Activated naive CD4-positive, alpha-beta T cell treated with anti-CD3 and anti-CD28 coated beads for 36 hours (primary cell): ENCODE results near the gene SLC12A8. TPM values are rescaled to one million over a fixed set of nuclear protein-coding genes. Genes with fewer than 3 reads are reported as not detected.

Experiments used
- CTCF ChIA-PET: fragments of 350-600 bp; sonication (Branson Sonifier 250); formaldehyde crosslinking; loops from one replicate; lab custom pipeline; 2021; ENCODE audit warnings: antibody characterized with exemption; lab: Charles Lee
- DNase-seq: peaks from one replicate; pipeline ENCODE4 v3.0.0-alpha.2; 2020
- H3K27ac Mint-ChIP-seq: one replicate; pipeline ENCODE4 v1.8.0; 2021; ENCODE audit warnings: mild to moderate bottlenecking, mixed read lengths
- H3K27me3 Mint-ChIP-seq: one replicate; pipeline ENCODE4 v1.8.0; 2021; ENCODE audit warnings: low read depth, mixed read lengths
- H3K36me3 Mint-ChIP-seq: one replicate; pipeline ENCODE4 v1.8.0; 2021; ENCODE audit warnings: low read depth, mixed read lengths
- H3K4me1 Mint-ChIP-seq: one replicate; pipeline ENCODE4 v1.8.0; 2021; ENCODE audit warnings: low read depth, mixed read lengths
- H3K4me3 Mint-ChIP-seq: one replicate; pipeline ENCODE4 v1.8.0; 2021; ENCODE audit warnings: mild to moderate bottlenecking, moderate library complexity, mixed read lengths
- H3K9me3 Mint-ChIP-seq: one replicate; pipeline ENCODE4 v1.8.0; 2021; ENCODE audit warnings: mixed read lengths
- intact Hi-C: fragments of 100-400 bp; cut with micrococcal nuclease; formaldehyde crosslinking; loops from one replicate; pipeline ENCODE4 v1.15.1; 2023
- total RNA-seq, 2 experiments: library from RNA; stranded (reverse); gene quantifications; one replicate each; pipeline ENCODE4 v1.2.3, GENCODE V29; 2021

The SLC12A8 gene
- total RNA-seq, 2 experiments from 2014 or later: 1.1 TPM

DNA sequence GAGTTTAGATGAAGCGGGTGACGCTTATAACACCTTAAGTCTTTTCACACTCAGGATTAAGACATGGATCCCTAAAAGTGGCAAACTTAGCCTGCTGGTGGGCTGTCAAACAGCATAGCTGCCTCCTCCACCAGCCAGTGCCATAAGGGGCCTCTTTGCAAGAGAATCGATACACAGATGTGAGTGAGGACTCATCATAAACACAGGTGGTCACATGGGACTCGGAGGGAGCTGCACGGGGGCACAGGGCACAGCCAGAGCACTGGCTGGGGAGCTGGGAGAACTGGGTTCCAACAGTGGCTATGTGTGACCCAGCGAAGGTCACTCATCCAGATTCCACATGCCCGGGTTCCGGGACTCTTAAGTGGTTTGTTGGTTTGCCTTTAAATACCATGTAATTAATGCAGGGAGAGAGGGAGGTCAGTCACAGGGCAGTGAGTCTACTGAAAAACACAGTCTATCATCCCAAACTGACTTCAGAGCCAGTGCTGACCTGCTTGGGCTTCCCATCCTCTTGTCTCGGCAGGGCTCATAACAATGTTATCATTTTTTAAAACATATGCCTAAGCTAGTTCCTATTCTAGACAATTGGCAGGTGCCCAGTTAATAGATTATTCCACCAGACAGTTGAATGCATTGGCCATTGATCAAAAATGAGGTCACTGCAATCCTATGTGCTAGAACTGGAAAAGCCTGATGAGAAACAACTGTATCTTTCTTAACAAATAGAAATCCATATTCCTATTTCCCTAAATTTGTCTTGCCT lies 51.8 kb downstream of the SLC12A8 start:
- CTCF ChIA-PET: interaction anchor here (0.6 to 0.7 kb wide), 2 partner anchors 176 to 231 kb away, joined by 3 to 4 read pairs; no protein-coding TSS in a partner anchor
- H3K4me3 Mint-ChIP-seq: no peak overlapping the region
- H3K27ac Mint-ChIP-seq: no peak overlapping the region
- H3K4me1 Mint-ChIP-seq: no peaks in the 10 kb centered on the region
- no peak for DNase-seq
- H3K27me3 Mint-ChIP-seq: no peaks in the 10 kb centered on the region
- H3K36me3 Mint-ChIP-seq: no peaks in the 10 kb centered on the region
- H3K9me3 Mint-ChIP-seq: no peaks in the 10 kb centered on the region
- intact Hi-C loops: no loop called here

DNA sequence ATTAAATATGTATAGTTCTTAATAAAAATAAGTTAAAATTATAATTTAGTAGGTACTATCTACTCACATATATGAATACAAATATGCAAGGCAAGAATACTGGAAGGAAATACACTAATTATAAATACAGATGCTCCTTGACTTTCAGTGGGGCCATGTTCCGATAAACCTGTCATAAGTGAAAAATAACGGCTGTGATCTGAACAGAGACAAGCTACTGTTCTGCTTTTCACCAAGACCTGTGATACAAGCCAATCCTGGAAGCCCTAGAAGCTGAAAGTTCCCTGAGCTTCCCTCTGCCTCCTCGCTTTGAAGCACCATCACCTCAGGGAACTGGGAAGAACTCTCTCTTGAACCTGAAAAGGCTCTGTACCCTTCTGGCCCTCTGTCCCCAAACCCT lies 55.4 kb downstream of the SLC12A8 start:
- H3K36me3 Mint-ChIP-seq: no peaks in the 10 kb centered on the region
- intact Hi-C loops: no loop called here
- H3K4me1 Mint-ChIP-seq: peaks cover 8% of the 10 kb centered on the region
- H3K27me3 Mint-ChIP-seq: no peaks in the 10 kb centered on the region
- no peak for DNase-seq
- no peak overlapping the region for H3K4me3 Mint-ChIP-seq
- no peak overlapping the region for H3K27ac Mint-ChIP-seq
- CTCF ChIA-PET: interaction anchor here (0.5 to 0.6 kb wide), 2 partner anchors 24 to 156 kb away, joined by 3 to 4 read pairs; no protein-coding TSS in a partner anchor
- no peaks in the 10 kb centered on the region for H3K9me3 Mint-ChIP-seq

DNA sequence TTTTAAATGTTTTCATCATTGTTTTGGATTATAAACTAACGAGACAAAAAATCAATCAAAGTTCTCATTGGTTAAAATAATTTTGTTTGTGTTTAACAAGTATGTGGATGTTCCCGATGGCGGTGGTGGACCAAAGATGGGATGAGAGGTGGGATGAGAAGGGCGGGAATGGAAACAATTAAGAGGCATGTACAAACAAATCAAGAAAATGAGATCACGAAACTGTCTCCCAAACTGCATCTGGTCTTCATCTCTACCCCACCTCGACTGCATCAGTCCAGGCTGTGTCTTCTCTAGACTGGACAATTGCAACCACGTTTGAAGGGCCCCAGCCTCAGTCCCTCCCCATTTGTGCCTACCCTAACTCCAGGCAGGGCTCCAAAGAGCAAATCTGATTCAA lies 56.1 kb downstream of the SLC12A8 start:
- peaks cover 8% of the 10 kb centered on the region for H3K4me1 Mint-ChIP-seq
- H3K4me3 Mint-ChIP-seq: no peak overlapping the region
- no peak overlapping the region for H3K27ac Mint-ChIP-seq
- H3K36me3 Mint-ChIP-seq: no peaks in the 10 kb centered on the region
- no peak for DNase-seq
- no peaks in the 10 kb centered on the region for H3K9me3 Mint-ChIP-seq
- intact Hi-C loops: no loop called here
- H3K27me3 Mint-ChIP-seq: no peaks in the 10 kb centered on the region
- CTCF ChIA-PET: no interaction called here

GRCh38 chr3:125154800-125155269 lies 57.7 kb downstream of the SLC12A8 start:
- Mint-ChIP-seq H3K27ac (no peak overlapping the region), H3K4me3 (no peak overlapping the region), H3K4me1 (peaks cover 8% of the 10 kb centered on the region), H3K9me3 (no peaks in the 10 kb centered on the region), H3K27me3 (no peaks in the 10 kb centered on the region), H3K36me3 (no peaks in the 10 kb centered on the region)
- DNase-seq: peak; percentile 56
- intact Hi-C loops: loop anchor here (1.0 kb wide), 1 partner anchor 14 kb away; no protein-coding TSS in a partner anchor
- CTCF ChIA-PET: interaction anchor here (0.6 kb wide), 1 partner anchor 48 kb away, joined by 4 read pairs; no protein-coding TSS in a partner anchor

DNA sequence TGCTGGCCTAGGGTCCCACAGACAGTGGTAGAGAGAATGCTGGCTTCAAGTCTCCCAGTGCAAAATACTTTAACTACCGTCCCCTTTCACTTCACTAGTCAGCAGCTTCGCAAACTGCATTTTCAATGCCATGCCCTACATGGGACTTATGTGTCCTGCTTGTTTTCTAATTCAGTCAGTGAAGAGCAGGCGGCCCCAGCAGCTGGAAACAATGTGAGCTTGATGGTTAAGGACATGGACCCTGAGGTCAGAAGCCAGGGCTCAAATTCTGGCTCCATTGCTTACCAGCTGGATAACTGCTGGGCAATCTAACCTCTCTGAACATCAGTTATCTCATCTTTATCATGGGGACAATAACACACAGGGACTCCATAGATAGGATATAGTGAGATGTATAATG lies 58.4 kb downstream of the SLC12A8 start:
- CTCF ChIA-PET: interaction anchor here (0.6 kb wide), 1 partner anchor 49 kb away, joined by 4 read pairs; no protein-coding TSS in a partner anchor
- Mint-ChIP-seq H3K36me3 (no peaks in the 10 kb centered on the region), H3K4me1 (peaks cover 8% of the 10 kb centered on the region), H3K4me3 (no peak overlapping the region), H3K9me3 (no peaks in the 10 kb centered on the region), H3K27ac (no peak overlapping the region), H3K27me3 (no peaks in the 10 kb centered on the region)
- intact Hi-C loops: loop anchor here (1.0 kb wide), 1 partner anchor 13 kb away; no protein-coding TSS in a partner anchor
- DNase-seq: no peak

- intact Hi-C loops: no loop called here
- H3K9me3 Mint-ChIP-seq: no peaks in the 10 kb centered on the region
- CTCF ChIA-PET: interaction anchor here (0.7 kb wide), 1 partner anchor 247 kb away, joined by 3 read pairs; no protein-coding TSS in a partner anchor
- no peak for DNase-seq
- no peak overlapping the region for H3K27ac Mint-ChIP-seq
- peaks cover 13% of the 10 kb centered on the region for H3K4me1 Mint-ChIP-seq
- no peaks in the 10 kb centered on the region for H3K36me3 Mint-ChIP-seq
- peaks cover 3% of the 10 kb centered on the region for H3K27me3 Mint-ChIP-seq
- no peak overlapping the region for H3K4me3 Mint-ChIP-seq
Measured at GRCh38 chr3:125152951-125153350, 59.6 kb downstream of the SLC12A8 start.

GRCh38 chr3:125151916-125152315 lies 60.6 kb downstream of the SLC12A8 start:
- CTCF ChIA-PET: interaction anchor here (1.4 kb wide), 1 partner anchor 156 kb away, joined by 3 read pairs; no protein-coding TSS in a partner anchor
- no peaks in the 10 kb centered on the region for H3K36me3 Mint-ChIP-seq
- no peak overlapping the region for H3K27ac Mint-ChIP-seq
- no peaks in the 10 kb centered on the region for H3K9me3 Mint-ChIP-seq
- peaks cover 13% of the 10 kb centered on the region for H3K4me1 Mint-ChIP-seq
- peaks cover 3% of the 10 kb centered on the region for H3K27me3 Mint-ChIP-seq
- DNase-seq: no peak
- intact Hi-C loops: loop anchor here (2.0 kb wide), 1 partner anchor 433 kb away; no protein-coding TSS in a partner anchor
- H3K4me3 Mint-ChIP-seq: no peak overlapping the region

DNA sequence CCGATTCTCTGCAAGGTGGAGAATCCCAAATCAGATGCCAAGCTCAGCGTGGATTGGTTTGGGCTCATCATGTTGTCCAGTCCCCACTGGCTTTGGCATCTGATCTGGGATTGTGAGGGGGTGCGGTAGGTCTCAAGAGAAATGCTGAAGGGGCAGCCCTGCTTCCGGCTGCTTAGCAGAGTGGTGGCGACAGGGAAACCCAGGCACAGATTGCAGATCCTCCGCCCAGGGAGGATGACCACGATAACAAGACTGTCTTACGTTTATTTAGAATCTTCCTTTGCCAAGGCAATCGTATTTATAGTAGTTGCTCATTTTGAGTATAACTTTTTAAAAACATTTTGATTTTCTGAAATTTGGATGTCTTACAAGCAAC lies 61.1 kb downstream of the SLC12A8 start:
- no peak overlapping the region for H3K27ac Mint-ChIP-seq
- peaks cover 13% of the 10 kb centered on the region for H3K4me1 Mint-ChIP-seq
- intact Hi-C loops: loop anchor here (2.0 kb wide), 1 partner anchor 433 kb away; no protein-coding TSS in a partner anchor
- no peaks in the 10 kb centered on the region for H3K36me3 Mint-ChIP-seq
- peaks cover 3% of the 10 kb centered on the region for H3K27me3 Mint-ChIP-seq
- CTCF ChIA-PET: interaction anchor here (1.4 to 2.1 kb wide), 3 partner anchors 10 to 156 kb away, joined by 3 to 7 read pairs (median 3); no protein-coding TSS in a partner anchor
- H3K4me3 Mint-ChIP-seq: no peak overlapping the region
- H3K9me3 Mint-ChIP-seq: no peaks in the 10 kb centered on the region
- no peak for DNase-seq

GRCh38 chr3:125150525-125151441 lies 61.8 kb downstream of the SLC12A8 start:
- CTCF ChIA-PET: interaction anchor here (0.6 to 2.1 kb wide), 15 partner anchors 9 to 436 kb away, joined by 3 to 7 read pairs (median 4); no protein-coding TSS in a partner anchor
- intact Hi-C loops: loop anchor here (1.0 to 2.0 kb wide), 2 partner anchors 287 to 434 kb away; no protein-coding TSS in a partner anchor
- Mint-ChIP-seq H3K27me3 (peaks cover 3% of the 10 kb centered on the region), H3K9me3 (no peaks in the 10 kb centered on the region), H3K4me3 (no peak overlapping the region), H3K36me3 (no peaks in the 10 kb centered on the region), H3K27ac (no peak overlapping the region), H3K4me1 (peaks cover 13% of the 10 kb centered on the region)
- DNase-seq: peak; percentile 80

GRCh38 chr3:125149462-125149861 lies 63.1 kb downstream of the SLC12A8 start:
- no peak for DNase-seq
- Mint-ChIP-seq H3K27ac (no peak overlapping the region), H3K4me1 (peaks cover 5% of the 10 kb centered on the region), H3K27me3 (peaks cover 7% of the 10 kb centered on the region), H3K4me3 (no peak overlapping the region), H3K9me3 (no peaks in the 10 kb centered on the region), H3K36me3 (no peaks in the 10 kb centered on the region)
- intact Hi-C loops: loop anchor here (10.0 kb wide), 1 partner anchor 1325 kb away; the partner anchor contains the start of gene ZXDC
- CTCF ChIA-PET: interaction anchor here (0.8 to 2.1 kb wide), 5 partner anchors 8 to 436 kb away, joined by 3 to 7 read pairs (median 4); no protein-coding TSS in a partner anchor

DNA sequence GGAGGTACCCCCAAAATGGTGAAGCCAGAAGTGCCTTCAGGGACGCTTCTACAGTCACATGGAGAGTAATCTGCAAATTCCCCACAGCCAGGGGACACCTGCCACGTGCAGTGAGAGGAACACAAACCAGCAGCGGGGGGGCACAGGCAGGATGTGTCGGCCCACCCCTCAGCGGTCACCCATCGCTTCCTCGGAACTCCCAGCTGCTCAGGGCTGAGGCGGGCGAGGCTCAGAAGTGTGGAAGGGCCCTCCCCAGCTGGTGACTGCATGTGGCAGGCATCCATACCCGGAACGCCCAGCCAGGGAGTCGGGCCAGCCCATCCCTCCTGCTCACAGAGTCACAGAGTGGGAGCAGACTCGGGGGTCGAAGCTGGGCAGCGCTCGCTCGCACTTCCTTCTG lies 63.7 kb downstream of the SLC12A8 start:
- H3K4me1 Mint-ChIP-seq: peaks cover 5% of the 10 kb centered on the region
- no peak overlapping the region for H3K27ac Mint-ChIP-seq
- no peak overlapping the region for H3K4me3 Mint-ChIP-seq
- DNase-seq: no peak
- no peaks in the 10 kb centered on the region for H3K36me3 Mint-ChIP-seq
- H3K9me3 Mint-ChIP-seq: no peaks in the 10 kb centered on the region
- CTCF ChIA-PET: interaction anchor here (0.5 to 0.6 kb wide), 2 partner anchors 161 to 290 kb away, joined by 3 read pairs; no protein-coding TSS in a partner anchor
- intact Hi-C loops: loop anchor here (10.0 kb wide), 1 partner anchor 1326 kb away; the partner anchor contains the start of gene ZXDC
- peaks cover 7% of the 10 kb centered on the region for H3K27me3 Mint-ChIP-seq
